Measurements from ENCODE around the gene ZCCHC24.

ZCCHC24 gene

DNA sequence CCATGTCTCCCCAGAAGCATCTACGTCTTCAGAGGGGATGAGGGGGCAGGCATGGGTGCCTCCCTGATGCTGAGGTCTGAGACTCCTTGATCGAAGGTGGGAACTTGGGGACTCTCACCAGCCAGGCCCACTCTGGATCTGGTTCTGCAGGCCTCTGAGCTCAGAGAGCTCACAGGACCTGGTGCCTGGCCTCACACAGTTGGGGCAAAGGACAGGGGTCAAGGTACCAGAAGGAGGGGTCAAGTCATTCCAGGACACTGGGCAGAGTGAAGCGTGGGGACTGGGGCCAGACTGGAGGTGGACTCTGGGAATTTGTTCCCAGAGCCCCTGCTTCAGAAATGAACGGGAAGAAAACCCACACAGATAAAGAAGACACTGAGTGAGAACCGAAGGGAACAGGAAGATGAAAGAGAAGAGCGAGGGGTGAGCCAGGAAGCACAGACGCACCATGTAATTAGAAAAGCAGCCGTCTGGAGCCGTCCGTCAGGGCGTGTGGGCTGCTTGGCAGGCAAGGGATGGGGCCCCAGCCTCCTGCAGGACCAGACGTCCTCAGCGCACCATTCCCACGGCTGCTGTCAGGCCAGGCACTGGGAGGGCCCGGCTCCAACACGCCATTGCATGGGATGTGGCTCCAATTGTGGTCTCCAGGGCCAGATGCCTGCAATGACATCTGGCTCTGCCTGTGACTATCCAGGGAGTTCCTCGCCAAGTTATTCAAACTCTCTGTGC is 47.7 kb downstream of the ZCCHC24 start:
- DNase-seq (ENCODE audit: low read depth), result no peak

DNA sequence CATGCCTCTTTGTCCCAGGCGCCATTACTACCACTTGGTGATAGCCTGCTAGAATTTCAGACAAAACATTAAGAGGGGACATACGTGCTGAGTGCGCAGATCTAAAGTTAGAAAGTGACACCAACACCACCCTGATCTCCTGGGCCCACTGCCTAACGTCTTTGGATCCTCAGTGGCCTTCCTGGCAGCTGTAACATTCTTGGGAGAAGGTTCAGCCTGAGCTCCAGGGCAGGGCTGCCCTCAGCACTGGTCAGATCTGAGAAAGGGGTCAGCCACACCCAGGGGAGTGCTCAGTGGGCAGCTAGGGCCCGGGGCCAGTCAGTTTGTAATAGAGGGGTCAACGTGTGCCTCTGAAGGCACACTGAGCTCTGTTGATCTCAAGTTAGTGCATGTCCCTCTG is 48.4 kb downstream of the ZCCHC24 start:
- DNase-seq (ENCODE audit: low read depth), result no peak

DNA sequence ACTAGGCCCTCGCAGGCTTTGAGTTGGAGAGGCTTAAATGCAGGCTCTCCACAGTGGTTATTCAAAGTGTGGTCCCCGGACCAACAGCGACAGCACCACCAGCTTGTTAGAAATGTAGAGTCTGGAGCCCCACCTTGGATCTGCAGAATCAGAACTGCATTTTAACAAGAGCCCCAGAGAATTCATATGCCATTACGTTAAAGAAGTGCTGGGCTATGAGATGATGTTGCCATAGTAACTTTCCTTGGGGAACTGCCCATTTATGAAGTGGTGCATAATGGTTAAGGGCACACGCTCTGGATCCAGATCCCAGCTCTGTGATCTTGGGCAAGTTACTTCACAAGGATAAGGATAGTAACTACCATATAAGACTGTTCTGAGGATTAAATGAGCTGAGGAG is 48.9 kb downstream of the ZCCHC24 start:
- no peak for DNase-seq (ENCODE audit: low read depth)

DNA sequence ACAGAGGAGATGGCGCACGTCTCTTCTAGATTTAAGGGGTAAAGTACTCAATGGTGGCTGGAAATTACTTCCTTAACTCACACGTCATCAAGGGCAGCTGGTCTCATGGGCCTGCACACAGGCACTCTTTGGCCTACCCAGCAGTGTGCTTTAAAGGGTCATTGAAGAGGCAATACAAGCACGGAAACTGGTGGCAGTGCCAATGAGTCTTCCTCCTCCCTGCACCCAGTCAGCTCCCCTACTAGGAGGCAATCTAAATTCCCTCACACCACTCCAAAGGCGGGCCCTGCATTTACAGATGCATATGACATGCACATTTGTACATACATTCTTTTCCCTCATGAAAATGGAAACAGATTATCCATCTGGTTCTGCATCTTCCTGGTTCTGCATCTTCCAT is 50.8 kb downstream of the ZCCHC24 start:
- no peak for DNase-seq (ENCODE audit: low read depth)

DNA sequence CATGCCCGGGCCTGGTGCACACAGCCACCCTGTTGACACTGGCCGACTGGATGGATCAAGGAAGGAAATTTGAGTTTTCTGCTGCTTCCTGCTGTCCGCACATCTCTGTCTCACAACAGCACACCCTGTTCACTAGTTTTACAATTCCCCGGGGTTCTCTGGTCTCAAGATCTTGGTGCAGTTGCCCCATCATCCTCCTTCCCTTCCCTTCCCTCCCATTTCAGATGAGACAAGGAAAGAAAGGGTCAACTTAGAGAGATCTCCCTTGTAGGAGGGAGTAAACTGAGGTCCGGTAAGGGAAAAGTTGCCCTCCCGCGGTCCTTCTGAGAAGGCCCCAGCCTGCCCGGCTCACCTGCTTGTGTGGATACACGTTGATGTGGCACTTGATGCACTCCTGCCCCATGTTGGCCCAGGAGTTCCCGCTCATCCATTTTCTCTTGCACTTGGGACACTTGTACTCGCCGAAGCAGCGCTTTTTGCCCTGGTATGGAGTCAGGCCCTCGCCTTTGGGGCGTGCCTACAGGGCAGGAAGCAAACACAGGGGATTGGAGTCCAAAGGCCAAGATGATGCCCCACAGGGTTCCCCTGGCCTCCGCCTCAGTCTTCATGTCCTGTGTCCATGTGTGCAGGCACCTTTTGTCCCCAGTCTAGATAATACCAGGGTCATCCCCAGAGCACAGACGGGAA is 51.4 kb downstream of the ZCCHC24 start:
- no peak for DNase-seq (ENCODE audit: low read depth)

DNA sequence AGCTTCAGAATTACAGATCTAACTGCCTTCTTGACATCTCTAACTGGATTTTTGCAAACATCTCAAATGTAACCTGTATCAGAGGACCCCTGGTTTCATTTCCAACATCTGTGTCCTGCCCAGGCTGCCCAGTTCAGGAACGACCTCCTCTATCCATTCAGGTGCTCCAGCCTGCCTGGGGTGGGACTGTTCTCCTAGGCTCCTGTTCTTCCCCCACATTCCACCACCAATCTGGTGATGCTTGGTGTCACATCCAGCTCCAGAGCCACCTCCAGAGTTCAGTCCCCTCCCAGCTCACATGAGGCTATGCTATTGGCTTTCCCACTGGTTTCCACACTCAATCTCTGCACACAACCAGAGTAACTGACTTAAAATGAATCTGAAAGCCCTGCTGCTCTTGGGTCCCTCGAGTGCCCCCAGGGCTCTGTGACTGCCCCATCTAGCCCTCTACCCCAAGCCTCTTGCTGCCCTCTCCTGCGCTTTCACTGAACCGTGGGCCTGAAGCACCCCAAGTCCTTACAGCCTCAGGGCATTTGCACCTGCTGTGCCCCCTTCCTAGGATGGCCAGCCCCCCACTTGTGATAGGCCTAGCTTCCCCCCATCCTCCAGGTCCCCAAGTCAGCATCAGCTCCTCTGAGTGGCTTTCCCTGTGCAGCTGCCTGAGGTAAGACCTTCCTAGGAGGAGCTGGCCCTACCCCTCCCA is 52.1 kb downstream of the ZCCHC24 start:
- no peak for DNase-seq (ENCODE audit: low read depth)

DNA sequence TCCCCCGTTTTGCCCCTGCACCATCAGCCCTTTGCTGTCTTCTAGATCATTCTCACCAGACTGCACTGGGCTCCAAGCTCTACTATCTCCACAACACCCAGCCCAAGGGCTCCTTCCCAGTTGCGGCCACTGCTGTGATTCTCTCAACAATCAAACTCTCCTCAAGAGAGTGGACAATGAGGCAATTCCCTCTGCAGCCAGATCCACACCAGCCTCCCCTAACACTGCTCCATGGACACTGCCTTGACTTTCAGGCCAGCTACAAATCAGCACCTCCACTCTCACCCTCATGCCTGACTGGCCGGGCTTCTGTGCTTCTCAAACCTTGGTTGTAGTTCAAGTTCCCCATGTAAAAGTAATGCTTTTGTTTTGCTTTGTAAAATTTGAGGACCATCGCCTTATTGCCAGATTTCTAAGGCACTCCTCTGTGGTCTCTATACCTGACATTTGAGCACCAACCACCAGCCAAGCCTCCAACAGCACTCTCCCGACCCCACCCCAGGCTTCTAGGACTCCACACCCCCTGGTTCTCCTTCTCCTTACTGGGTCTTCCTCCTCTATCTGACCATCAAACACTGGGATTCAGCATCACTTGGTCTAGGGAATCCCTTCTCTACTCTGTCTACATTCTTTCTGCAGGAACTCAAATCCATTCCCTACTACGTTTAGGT is 52.8 kb downstream of the ZCCHC24 start:
- DNase-seq (ENCODE audit: low read depth), result no peak

DNA sequence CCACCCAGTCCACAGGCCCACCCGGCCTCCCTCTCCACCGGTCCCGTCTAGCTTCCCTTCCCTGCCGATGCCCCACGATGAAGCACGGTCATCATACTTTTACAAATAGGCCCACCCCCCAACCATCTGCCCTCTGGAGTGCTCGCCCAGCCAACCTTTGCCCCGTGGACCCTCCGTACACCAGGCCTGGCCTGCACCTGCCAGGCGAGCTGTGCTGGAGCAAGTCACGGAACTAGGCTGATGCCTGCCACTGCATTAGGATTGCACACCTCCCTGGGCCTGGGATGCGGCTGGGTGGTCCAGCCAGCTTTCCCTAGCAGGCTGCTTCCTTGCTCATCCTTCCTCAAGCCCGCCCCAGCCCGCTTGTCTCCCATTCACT is 53.4 kb downstream of the ZCCHC24 start:
- DNase-seq (ENCODE audit: low read depth), result no peak

DNA sequence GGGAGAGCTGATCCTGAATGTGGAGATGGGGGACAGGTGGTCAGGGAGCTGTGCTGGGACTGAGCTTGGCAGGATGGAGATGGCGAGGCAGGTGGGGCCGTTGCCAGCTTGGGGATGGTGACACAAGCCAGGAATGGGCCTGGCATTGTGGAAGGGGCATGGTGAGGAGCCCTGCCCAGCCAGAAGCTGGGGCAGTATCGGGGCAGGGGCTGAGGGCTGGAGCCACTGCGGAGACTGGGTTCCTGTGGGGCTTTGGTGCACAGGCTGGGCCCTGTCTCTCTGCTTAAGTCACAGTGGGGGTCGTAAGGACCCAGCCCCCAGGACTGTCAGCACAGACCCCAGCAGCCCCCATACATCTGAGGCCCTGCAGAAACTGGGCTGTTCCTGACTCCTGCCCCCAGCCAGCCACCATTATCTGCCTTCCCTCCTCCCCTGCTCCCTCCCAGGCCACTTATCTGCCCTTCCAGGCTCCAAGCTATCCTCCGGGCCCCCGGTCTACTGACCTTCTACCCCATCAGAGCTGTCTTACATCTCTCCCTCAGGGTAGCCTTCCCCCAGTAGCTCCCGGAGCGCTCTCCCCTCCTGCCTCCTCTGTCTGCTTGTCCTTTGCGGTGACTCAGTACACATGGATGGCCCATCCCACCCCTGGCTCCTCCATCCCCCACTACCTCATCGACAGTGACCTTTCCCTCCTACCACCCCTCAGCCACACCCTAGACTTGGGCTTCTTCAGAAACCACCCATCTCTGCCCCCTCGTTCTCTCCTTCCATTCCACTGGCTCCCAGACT is 54.0 kb downstream of the ZCCHC24 start:
- DNase-seq (ENCODE audit: low read depth), result no peak

DNA sequence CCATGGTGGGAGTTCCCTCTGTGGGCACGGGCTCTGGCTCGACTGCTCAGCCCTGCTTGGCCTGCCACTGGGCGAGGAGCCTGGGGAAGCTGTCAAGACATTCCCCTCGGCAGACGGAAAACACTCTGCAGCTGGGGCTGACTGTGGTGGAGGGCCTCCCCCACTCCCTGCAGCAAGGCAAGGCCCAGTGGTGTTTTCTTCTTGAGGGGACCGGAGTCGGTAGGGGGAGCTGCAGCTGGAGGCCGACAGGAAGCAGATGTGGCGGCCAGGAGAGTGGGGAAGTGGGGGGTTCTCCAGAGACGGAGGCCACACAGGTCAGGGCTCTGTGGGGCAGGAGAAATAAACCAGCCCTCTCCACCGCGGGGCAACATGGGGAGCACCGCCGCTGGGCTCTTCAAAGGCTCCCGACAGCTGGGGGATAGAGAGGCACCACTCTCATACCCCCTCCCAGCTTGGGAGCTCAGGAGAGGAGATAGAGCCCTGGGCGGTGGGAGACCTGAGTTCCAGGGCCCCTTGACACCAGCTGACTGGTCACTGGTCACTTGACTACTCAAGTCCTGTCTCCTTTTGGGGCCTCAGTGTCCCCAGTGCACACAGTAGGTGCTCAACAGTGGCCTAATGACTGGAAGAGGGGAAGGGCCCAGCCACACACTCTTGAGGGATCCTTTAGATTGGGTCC is 54.7 kb downstream of the ZCCHC24 start:
- no peak for DNase-seq (ENCODE audit: low read depth)

DNA sequence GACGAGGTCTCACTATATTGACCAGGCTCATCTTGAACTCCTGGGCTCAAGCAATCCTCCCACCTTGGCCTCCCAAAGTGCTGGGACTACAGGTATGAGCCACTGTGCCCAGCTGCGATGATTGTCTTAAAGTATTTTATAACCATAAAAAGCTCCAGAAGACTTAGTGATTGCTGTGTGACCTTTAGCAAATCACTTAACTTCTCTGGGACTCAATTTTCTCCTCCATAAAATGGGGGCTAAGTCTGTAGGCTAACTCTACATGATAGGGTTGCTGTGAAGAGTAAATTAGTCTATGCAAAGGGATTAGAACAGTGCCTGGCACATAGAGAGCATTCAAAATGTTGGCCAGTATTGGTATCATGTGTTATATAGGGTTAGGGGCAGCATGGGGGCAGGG is 55.4 kb downstream of the ZCCHC24 start:
- DNase-seq (ENCODE audit: low read depth), result no peak

DNA sequence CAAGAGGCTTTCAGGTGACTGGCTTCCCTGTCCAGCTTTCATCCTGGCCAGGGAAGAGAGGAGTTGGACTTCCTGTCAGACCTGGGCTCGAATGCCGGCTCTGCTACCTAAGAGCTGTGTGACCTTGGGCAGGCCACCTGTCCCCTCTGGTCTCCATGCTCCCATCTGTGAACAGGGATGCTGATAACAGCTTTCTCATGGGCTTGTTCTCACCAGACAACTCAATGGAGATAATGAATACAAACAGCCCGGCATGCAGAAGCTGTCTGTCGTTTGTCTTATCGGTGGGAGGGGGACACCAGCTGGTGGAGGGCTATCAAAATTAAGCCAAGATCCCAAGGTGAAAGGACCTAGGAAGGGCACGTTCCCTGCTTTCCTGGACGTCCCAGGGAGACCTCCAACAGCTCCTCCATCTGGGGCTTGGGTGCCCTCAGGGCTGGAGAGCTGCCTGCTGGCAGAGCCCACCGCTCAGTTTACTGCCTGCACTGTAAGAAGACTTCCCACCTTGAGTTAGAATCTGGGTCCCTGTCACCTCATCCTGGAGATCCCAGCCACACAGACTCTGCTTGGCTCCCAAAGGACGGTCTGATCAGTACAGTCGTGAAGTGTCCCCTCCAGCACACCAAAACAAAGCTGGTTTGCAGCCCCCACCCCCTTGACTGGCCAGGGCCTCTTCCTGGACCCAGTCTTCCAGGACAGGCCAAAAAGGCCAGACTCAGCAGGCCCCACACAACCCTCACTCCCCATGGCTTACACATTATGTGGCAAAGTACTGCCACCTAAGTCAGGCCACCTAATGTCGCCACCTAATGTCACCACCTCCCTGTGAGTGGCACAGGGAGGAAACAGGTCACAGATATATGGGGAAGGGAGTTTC is 57.2 kb downstream of the ZCCHC24 start:
- DNase-seq (ENCODE audit: low read depth), result no peak

DNA sequence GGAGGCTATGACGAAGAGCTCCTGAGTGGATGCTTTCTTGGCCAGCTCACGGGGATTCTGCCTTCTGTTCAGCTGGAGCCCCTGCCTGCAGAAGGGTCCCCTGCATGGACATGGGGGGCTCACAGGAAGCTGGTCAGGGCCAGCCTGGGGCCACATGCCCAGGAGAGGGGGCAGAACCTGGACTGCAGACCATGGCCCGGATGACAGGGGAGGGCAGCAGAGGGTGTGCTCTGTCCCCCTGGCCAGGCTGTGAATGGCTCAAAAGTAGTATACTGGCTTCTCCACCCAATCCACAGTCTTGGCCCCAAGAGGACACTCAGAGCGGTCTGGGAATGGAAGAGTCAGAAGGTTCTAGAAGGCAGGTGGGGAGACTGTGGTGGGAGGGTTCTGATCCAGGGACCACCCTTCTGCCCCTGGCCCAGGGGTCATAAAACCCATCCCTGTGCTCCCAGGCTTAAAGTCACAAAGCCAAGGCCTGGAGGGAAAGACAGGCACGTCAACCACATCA is 57.9 kb downstream of the ZCCHC24 start:
- no peak for DNase-seq (ENCODE audit: low read depth)

DNA sequence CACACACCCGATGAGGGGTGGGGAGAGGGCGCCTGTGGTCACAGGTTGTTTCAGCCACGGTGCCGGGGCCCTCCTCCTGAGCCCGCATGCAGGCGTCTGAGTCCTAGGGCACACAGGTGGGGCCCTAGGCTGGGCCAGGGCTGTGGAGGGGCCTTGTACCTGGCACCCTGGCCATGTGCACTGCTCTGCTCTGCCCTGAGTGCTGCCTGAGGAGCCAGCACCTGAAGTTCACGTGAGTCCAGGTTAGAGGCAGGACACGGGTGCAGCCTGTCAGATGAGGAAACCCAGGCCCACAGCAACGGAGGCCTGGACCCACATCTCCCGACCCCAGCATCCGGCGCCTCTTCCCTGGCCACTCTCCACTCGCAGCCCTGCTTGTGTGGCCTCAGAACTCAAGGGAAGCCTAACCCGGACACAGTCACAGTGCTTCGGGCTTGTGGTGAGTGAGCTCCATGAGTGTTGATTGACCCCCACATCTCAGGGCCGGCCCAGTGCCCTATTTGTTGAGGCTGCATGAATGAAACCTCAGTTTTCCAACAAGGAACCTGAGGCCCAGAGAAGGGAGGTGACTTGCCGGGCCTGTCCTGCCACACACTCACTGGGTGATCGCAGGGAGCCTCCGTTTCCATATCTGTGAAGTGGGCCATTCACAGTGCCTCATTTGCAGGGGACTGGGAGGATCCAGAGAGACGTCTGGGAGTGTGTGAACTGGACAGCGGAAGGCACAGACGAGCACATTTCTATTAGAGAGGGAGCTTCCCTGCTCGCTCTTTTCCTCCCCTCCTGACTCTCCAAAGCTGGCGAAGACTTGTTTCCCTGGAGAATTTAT is 58.6 kb downstream of the ZCCHC24 start:
- no peak for DNase-seq (ENCODE audit: low read depth)

DNA sequence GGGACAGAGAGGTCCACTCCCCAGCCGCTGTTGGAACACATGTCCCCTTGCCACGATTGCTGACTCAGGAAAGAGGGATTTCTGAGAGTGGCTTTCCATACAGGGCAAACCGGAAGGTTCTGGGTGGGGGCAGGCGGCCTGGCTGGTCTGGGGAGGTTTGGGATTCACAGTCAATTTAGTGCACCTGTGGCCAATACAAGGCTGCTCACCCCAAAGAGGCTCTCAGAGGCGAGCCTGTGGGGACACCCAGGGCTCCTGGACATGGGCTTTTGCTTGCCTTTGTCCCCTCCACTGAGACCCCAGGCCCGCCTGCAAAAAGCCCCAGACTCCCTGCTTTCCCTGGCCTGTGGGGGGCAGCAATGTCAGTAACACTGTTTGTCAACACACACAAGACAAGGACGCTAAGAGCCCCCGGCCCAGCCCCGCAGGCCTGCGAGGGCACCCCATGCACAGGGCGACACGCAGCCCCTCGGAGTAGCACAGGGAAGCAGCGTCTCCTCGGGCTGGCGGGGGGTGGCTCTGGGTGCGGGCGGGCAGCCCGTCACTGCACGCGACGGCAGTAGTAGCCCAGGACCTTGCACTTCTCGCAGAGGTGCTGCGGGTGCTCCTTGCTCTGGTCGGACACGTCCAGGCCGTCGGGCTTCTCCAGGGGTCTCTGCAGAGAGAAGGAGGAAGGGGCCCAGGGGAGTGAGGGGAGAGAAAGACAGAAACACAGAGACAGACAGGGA is 59.5 kb downstream of the ZCCHC24 start:
- no peak for DNase-seq (ENCODE audit: low read depth)

DNA sequence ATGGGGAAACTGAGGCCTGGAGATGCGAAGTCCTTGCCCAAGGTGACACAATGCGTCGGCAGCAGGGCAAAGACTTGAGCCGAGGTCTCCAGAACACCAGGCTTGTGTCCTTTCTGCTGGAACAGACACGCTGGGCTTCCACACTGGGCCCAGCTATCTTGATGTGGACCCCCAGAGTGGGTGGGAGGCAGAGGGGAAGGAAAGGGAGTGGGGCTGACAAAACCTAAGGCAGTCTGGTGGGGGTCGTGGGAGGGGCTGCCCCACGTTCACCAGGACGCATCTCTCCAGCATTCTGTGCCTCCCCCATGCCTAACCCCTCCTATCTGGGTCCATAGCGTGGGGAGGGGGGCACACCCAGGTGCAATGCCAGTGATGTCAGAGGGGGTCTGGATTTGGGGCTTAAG is 60.0 kb downstream of the ZCCHC24 start:
- no peak for DNase-seq (ENCODE audit: low read depth)

DNA sequence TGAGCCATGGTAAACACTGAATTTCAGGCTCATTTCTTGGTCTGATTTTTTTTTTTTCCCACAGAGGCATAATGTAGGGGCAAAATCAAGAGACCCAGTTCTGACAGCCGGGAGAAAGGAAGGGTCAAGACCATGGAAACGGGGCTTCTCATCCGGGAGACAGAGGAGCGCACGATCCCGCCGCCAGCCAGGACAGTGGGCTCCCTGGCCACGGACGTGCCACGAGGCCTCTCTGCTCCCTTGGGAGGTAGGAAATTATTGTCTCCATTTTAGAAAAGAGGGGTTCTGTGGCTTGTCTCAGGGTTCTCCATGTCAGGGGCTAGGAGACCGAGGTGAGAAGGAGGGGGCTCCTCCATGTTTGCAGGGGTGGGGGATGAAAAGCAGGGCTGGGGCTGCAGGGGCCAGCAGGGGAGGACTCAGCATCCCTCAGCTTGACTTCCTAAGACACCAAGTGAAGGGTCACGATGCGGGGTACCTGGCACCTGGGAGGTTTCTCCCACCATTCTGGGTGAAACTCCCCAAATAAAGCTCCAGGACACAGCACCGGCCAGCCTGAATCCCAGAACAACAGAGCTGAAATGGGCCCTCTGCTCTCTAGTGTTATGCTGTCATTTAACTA is 60.5 kb downstream of the ZCCHC24 start:
- DNase-seq (ENCODE audit: low read depth), result no peak

DNA sequence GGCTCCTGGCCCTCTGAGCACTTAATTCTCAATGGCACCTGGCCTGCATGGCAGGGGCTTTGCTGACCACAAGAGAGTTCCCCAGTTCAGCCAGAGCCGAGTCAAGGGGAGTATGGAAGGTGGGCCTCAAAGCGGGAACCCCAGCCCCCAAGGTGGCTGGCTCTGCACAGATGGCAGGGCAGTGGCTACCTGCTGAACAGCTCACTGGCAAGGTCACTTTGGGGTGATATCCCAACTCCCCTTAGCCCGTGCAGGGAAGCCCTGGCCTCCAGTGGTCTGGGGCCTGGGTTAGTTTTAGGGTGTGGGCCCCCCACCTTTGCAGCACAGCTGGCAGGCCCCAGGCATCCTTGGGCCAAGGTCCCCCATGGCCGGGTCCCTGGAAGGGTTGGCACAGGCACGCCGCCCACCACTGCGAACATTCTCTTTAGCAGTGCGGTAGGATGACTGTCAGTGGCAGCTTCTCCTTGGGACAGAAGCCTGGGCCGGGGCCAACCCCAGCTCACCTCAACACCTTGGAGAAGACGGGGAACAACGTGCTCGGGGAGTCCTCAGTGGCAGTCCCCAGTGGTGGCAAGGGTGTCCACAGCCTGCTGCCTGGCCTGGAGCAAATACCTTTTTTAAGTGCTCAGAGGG is 61.3 kb downstream of the ZCCHC24 start:
- no peak for DNase-seq (ENCODE audit: low read depth)
